T-cell (primary cell): ENCODE measurements around the gene SDHA. TPM values are rescaled to one million over a fixed set of nuclear protein-coding genes. Genes with fewer than 3 reads are reported as not detected.
"Not testable (repeated sequence)": the region's sequence is repeated elsewhere in the genome, so short reads cannot be mapped to it uniquely, and the experiment has no call there.

Source experiments
- ATAC-seq, 4 experiments: fragments of 200-7000 bp in 3 of 4; fragments of 150-1000 bp in 1 of 4; cut with Tn5 transposase; replicated peaks in 1 of 4; 1 replicate in 3 of 4; 2 replicates in 1 of 4; pipeline ENCODE4 v1.10.0; 2021; ENCODE audit warnings: moderate library complexity in 3 of 4, mild to moderate bottlenecking in 2 of 4, moderate number of reproducible peaks in 1 of 4
- CTCF ChIA-PET, 2 donors: fragments of 300-600 bp; sonication (Branson Sonifier 250); formaldehyde crosslinking; loops; one replicate each; lab custom pipeline; 2022; ENCODE audit warnings: antibody characterized with exemption in 2 of 2; lab: Charles Lee
- POLR2A ChIA-PET, 2 donors: fragments of 300-600 bp; sonication (Branson Sonifier 250); formaldehyde crosslinking; loops; one replicate each; lab custom pipeline; 2022; ENCODE audit warnings: antibody characterized with exemption in 2 of 2; lab: Charles Lee
- DNase-seq, 35 experiments: peaks; one replicate each; pipeline versions ENCODE4 v3.0.0 to v3.0.0-alpha.2; 2013 to 2023
- H3K27ac ChIP-seq: one replicate; pipeline ENCODE4 v1.5.1; 2013; ENCODE audit warnings: low read length
- H3K27me3 ChIP-seq, 2 experiments: replicated peaks in 1 of 2; 1 replicate in 1 of 2; 2 replicates in 1 of 2; pipeline versions ENCODE4 v1.6.1 to v1.7.0; 2013; ENCODE audit warnings: low read length in 1 of 2, mixed read lengths in 1 of 2; ENCODE audit not compliant: control insufficient read depth in 2 of 2, insufficient read depth in 2 of 2; ENCODE audit errors: extremely low read depth in 1 of 2
- H3K36me3 ChIP-seq, 2 donors: 1 replicate in 1 of 2; 2 replicates in 1 of 2; pipeline versions ENCODE4 v1.6.1 to v1.7.0; 2013; ENCODE audit warnings: low read length in 1 of 2; ENCODE audit not compliant: control insufficient read depth in 2 of 2, insufficient read depth in 1 of 2; ENCODE audit errors: extremely low read depth in 1 of 2
- H3K4me1 ChIP-seq, 2 experiments: 1 replicate in 1 of 2; 2 replicates in 1 of 2; pipeline versions ENCODE4 v1.6.1 to v1.7.0; 2013; ENCODE audit warnings: low read length in 2 of 2, mixed read lengths in 1 of 2; ENCODE audit not compliant: insufficient read depth in 2 of 2, control insufficient read depth in 1 of 2; ENCODE audit errors: extremely low read depth in 1 of 2
- H3K4me3 ChIP-seq, 2 donors: 1 replicate in 1 of 2; 2 replicates in 1 of 2; pipeline versions ENCODE4 v1.5.1 to v1.7.0; 2013; ENCODE audit warnings: mild to moderate bottlenecking in 2 of 2, low read length in 1 of 2, moderate library complexity in 1 of 2; ENCODE audit not compliant: control insufficient read depth in 1 of 2; ENCODE audit errors: extremely low read depth in 1 of 2
- H3K9me3 ChIP-seq: 2 replicates; pipeline ENCODE4 v1.7.0; 2013
- H3K27ac Mint-ChIP-seq, 2 donors: one replicate each; pipeline ENCODE4 v1.8.0; 2020 to 2021; ENCODE audit warnings: mild to moderate bottlenecking in 2 of 2, mixed read lengths in 2 of 2
- H3K27me3 Mint-ChIP-seq, 2 donors: one replicate each; pipeline ENCODE4 v1.8.0; 2021 to 2022; ENCODE audit warnings: mixed read lengths in 2 of 2
- H3K36me3 Mint-ChIP-seq: one replicate; pipeline ENCODE4 v1.8.0; 2021; ENCODE audit warnings: mixed read lengths
- H3K4me1 Mint-ChIP-seq, 3 donors: one replicate each; pipeline ENCODE4 v1.8.0; 2020 to 2022; ENCODE audit warnings: mixed read lengths in 3 of 3, mild to moderate bottlenecking in 1 of 3
- H3K4me3 Mint-ChIP-seq, 3 donors: one replicate each; pipeline ENCODE4 v1.8.0; 2020 to 2022; ENCODE audit warnings: mild to moderate bottlenecking in 3 of 3, mixed read lengths in 3 of 3, moderate library complexity in 3 of 3
- H3K9me3 Mint-ChIP-seq, 3 donors: one replicate each; pipeline ENCODE4 v1.8.0; 2020 to 2022; ENCODE audit warnings: mixed read lengths in 3 of 3
- whole genome bisulfite sequencing: methylation state at CpG from one replicate; pipeline ENCODE4 v1.1.5; 2013; ENCODE audit warnings: missing lambda C conversion rate; ENCODE audit not compliant: insufficient coverage; 5-methylcytosine and 5-hydroxymethylcytosine counted together
- total RNA-seq, 35 experiments: library from RNA in 6 of 35; stranded (reverse) in 6 of 35; fragments of 120-200 nt in 1 of 35; gene quantifications; one replicate each; pipeline versions ENCODE4 v1.2.1 to v1.2.4 and lab custom pipeline; 2013 to 2026

Gene SDHA
- total RNA-seq, 5 donors from 2014 or later (not counting 1 experiment from before 2014, with no cell fraction given), result 122 to 209 (median 140) TPM

DNA sequence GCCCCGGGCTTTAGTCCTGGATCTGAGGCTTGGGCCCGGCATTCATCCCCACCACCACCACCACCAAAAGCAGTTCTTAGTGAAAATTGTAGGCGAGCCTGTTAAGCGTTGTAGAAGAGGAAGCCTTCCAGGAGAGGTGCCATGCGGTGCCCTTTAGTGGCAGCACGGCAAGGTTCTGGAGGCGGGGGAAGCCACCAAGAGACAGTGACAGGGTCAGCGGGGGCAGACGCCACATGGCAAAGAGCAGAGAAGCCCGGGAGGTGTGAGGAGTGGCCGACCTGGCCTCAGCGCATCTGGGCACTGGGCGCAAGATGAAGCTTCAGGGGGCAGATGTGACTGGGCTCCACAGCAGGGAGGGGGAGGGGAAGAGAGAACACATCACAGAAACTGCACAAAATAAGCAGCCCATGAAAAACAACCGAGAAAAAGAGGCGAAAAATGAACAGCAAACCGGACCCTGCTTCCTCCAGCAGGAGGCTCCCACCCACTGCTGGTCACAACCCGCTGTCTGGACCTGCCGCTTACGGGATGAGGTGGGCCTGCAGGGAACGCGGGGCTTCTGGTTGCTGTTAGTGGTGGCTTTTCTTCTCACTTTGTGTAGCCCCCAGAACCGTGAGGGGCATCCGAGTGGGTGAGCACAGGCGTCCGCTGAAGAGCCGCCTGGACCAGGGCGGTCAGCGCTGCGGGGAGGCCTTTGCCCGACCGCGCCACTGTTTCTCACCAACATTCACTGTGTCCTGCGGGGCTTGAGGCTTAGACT lies 22.5 kb upstream of the SDHA start:
- POLR2A ChIA-PET, result interaction anchor here in 1 of 2 donors (0.5 kb wide), 1 partner anchor 1178 kb away, joined by 3 read pairs; no protein-coding TSS in a partner anchor
- H3K36me3 Mint-ChIP-seq, result no peaks in the 10 kb centered on the region
- H3K4me1 Mint-ChIP-seq, result no peaks in the 10 kb centered on the region
- Histone ChIP-seq H3K9me3 (no peaks in the 10 kb centered on the region), H3K36me3 (no peaks in the 10 kb centered on the region), H3K27ac (no peak overlapping the region), H3K4me1 (peaks cover 0 to 8% of the 10 kb centered on the region in 2 experiments), H3K27me3 (peaks cover 0 to 33% of the 10 kb centered on the region in 2 experiments), H3K4me3 (no peak overlapping the region)
- no peaks in the 10 kb centered on the region for H3K9me3 Mint-ChIP-seq
- DNase-seq (no peak), ATAC-seq (no peak)
- no peak overlapping the region for H3K4me3 Mint-ChIP-seq
- CTCF ChIA-PET, result no interaction called here
- WGBS, result 77% methylated on average over 22 of the region's 33 CpGs
- H3K27me3 Mint-ChIP-seq, result peaks cover 0 to 8% of the 10 kb centered on the region in 2 donors
- H3K27ac Mint-ChIP-seq, result no peak overlapping the region

DNA sequence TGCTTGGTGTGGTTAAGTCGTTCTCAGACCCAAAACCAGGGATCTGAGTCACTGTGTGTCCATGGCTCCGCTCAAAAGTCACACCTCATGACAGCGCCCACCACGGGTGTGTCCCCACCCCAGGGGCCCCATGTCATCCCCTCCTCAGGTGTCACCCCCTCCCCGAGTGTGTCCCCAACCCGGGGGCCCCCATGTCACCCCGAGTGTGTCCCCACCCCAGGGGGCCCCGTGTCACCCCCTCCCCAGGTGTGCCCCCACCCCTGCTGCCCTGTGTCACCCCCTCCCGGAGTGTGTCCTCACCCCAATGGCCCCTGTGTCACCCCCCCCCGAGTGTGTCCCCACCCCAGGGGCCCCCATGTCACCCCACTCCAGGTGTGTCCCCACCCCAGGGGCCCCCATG lies 21.8 kb upstream of the SDHA start:
- ChIA-PET CTCF (no interaction called here), POLR2A (no interaction called here)
- Mint-ChIP-seq H3K9me3 (no peaks in the 10 kb centered on the region), H3K4me3 (no peak overlapping the region), H3K27me3 (peaks cover 0 to 8% of the 10 kb centered on the region in 2 donors), H3K27ac (no peak overlapping the region), H3K4me1 (peaks cover 0 to 1% (median 0%) of the 10 kb centered on the region in 3 donors), H3K36me3 (no peaks in the 10 kb centered on the region)
- DNase-seq, result no peak
- H3K36me3 ChIP-seq, result no peaks in the 10 kb centered on the region
- no peak overlapping the region for H3K27ac ChIP-seq
- H3K4me1 ChIP-seq, result peaks cover 0 to 2% of the 10 kb centered on the region in 2 experiments
- H3K4me3 ChIP-seq, result no peak overlapping the region
- peaks cover 0 to 26% of the 10 kb centered on the region in 2 experiments for H3K27me3 ChIP-seq
- peak in 1 of 4 experiments; percentile 24 for ATAC-seq
- no peaks in the 10 kb centered on the region for H3K9me3 ChIP-seq
- WGBS, result 88% methylated on average over 3 of the region's 10 CpGs

DNA sequence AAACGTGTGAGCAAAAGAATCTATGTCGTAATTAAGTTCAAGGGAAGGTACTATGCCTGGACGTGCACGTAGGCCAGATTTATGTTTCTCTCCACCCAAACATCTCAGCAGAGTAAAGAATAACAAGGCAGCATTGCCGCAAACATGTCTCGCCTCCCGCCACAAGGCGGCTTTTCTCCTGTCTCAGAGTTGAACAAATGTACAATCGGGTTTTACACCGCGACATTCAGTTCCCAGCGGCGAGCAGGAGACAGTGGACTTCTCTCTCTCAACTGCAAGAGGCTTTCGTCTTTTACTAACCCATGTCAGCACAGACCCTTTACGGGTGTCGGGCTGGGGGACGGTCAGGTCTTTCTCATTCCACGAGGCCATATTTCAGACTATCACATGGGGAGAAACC lies 21.1 kb upstream of the SDHA start:
- ATAC-seq, H3K4me1 Mint-ChIP-seq, H3K27ac Mint-ChIP-seq, H3K27me3 Mint-ChIP-seq, H3K27ac ChIP-seq, H3K9me3 ChIP-seq, H3K9me3 Mint-ChIP-seq, H3K4me1 ChIP-seq, H3K4me3 ChIP-seq, CTCF ChIA-PET, H3K4me3 Mint-ChIP-seq, DNase-seq, H3K36me3 ChIP-seq, POLR2A ChIA-PET, H3K36me3 Mint-ChIP-seq: not testable (repeated sequence)
- H3K27me3 ChIP-seq, result peaks cover 0 to 21% of the 10 kb centered on the region in 2 experiments
- WGBS, result 80% methylated on average over 9 of the region's 18 CpGs

DNA sequence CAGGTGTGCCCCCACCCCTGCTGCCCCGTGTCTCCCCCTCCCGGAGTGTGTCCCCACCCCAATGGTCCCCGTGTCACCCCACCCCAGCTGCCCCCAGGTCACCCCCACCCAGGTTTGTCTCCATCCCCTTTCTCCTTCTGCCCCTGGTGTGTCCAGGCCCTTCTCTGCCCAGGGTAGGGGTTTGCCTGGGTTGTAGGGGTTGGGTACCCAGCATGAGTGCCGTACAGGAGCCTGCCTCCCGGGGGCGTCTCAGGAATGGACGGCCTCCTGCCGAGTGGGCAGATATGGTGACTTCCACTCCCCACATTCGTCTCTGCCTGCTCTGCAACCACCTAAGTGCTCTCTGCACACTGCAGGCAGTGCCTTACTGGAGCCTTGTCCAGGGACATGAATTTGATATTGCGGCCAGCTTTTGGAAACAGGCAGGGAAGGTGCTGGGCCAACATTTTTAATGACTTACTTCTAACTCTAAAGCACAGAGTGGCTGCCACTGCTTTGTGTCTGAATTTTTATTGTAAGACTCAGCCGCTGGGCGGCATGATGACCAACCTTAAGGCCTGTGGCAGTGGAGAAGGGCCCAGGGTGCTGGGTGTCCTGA lies 20.1 kb upstream of the SDHA start:
- ATAC-seq (no peak), DNase-seq (no peak)
- Mint-ChIP-seq H3K9me3 (no peaks in the 10 kb centered on the region), H3K27me3 (no peaks in the 10 kb centered on the region), H3K36me3 (peaks cover 12% of the 10 kb centered on the region), H3K4me1 (peaks cover 0 to 10% (median 1%) of the 10 kb centered on the region in 3 donors), H3K27ac (no peak overlapping the region), H3K4me3 (no peak overlapping the region)
- Histone ChIP-seq H3K27ac (no peak overlapping the region), H3K4me3 (no peak overlapping the region), H3K9me3 (no peaks in the 10 kb centered on the region), H3K36me3 (peaks cover 0 to 3% of the 10 kb centered on the region in 2 donors), H3K27me3 (peaks cover 0 to 12% of the 10 kb centered on the region in 2 experiments), H3K4me1 (no peaks in the 10 kb centered on the region)
- CTCF ChIA-PET, result no interaction called here
- POLR2A ChIA-PET, result no interaction called here
- WGBS, result 87% methylated on average over 6 of the region's 12 CpGs

DNA sequence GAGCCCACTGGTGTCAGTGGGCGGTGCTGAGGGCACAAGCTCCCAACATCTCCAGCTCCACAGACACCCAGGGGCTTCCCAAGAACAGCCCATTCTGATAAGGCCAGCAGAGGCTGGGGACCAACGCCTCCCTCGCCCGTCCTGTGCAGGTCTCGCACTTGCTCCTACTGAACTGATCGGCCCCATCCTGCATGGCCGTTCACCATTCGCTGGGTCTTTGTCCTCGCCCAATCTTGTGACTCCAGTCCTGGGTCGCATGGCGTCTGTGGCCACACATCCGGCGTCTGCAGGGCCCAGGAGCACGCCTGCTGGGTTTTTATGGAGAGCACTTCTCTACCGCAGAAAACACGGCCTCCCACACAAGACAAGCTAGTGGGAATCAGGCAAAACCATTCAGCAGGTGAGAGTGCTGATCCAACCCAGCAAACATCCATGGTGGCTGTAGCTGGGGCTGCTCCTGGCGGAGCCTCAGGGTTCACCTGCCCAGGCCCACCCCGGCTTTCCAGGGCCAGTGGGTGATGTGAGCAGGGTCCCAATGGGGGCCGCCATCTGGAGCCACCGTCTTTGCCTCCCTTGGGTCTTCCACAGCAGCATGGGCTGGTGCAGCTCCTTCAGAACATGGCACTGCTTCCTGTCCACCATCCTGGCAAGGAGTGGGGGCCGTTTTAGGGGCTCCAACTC lies 19.5 kb upstream of the SDHA start:
- peaks cover 13% of the 10 kb centered on the region for H3K36me3 Mint-ChIP-seq
- H3K36me3 ChIP-seq, result peaks cover 5 to 8% of the 10 kb centered on the region in 2 donors
- no peaks in the 10 kb centered on the region for H3K27me3 Mint-ChIP-seq
- H3K4me3 Mint-ChIP-seq, result no peak overlapping the region
- ChIA-PET CTCF (no interaction called here), POLR2A (no interaction called here)
- H3K9me3 Mint-ChIP-seq, result no peaks in the 10 kb centered on the region
- H3K27me3 ChIP-seq, result peaks cover 0 to 6% of the 10 kb centered on the region in 2 experiments
- ATAC-seq, result no peak
- WGBS, result 98% methylated on average over 19 of the region's 21 CpGs
- no peak overlapping the region for H3K4me3 ChIP-seq
- no peak overlapping the region for H3K27ac ChIP-seq
- DNase-seq, result no peak
- H3K4me1 ChIP-seq, result no peaks in the 10 kb centered on the region
- H3K27ac Mint-ChIP-seq, result no peak overlapping the region
- H3K9me3 ChIP-seq, result no peaks in the 10 kb centered on the region
- H3K4me1 Mint-ChIP-seq, result peaks cover 0 to 10% (median 1%) of the 10 kb centered on the region in 3 donors

DNA sequence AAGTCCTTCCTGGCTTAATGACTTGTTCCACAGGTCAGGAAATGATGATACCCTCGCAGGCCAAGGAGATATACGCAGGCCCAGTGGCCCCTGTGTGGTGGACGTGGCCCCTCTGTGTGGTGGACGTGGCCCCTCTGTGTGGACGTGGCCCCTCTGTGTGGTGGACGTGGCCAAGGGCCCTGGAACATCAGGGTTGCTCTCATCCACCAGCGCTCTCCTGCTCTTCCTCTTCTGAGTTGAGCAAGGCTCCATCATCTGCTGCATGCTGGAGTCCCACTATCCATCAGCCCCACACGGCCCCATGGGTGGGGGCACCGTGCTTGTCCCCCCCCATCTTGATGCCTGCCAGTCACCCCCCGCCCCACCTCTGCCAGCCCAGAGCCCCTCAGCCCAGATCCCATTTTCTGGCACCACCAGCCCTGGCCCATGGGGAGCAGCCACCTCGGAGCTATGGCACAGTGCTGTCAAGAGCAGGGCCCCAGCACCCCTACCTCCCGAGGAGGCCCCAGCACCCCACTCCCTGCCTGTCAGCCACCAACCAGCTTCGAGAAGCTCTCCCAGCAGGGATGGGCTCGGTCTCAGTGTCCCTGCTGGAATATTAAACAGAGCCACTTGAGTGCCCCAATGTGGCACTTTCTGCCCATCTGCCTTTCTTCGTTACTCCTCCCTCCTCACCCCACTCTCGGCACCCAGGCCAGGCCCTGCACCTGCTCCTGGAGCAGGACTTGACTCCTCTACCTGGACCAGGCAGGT lies 18.7 kb upstream of the SDHA start:
- 94% methylated on average over 15 of the region's 16 CpGs for WGBS
- Histone ChIP-seq H3K27me3 (peaks cover 0 to 4% of the 10 kb centered on the region in 2 experiments), H3K4me1 (no peaks in the 10 kb centered on the region), H3K9me3 (no peaks in the 10 kb centered on the region), H3K27ac (no peak overlapping the region), H3K36me3 (peaks cover 5 to 15% of the 10 kb centered on the region in 2 donors), H3K4me3 (no peak overlapping the region)
- POLR2A ChIA-PET, result no interaction called here
- no peaks in the 10 kb centered on the region for H3K9me3 Mint-ChIP-seq
- H3K4me1 Mint-ChIP-seq, result peaks cover 0 to 10% (median 1%) of the 10 kb centered on the region in 3 donors
- H3K4me3 Mint-ChIP-seq, result no peak overlapping the region
- CTCF ChIA-PET, result no interaction called here
- no peak overlapping the region for H3K27ac Mint-ChIP-seq
- no peaks in the 10 kb centered on the region for H3K27me3 Mint-ChIP-seq
- peaks cover 16% of the 10 kb centered on the region for H3K36me3 Mint-ChIP-seq
- DNase-seq, result no peak
- ATAC-seq, result no peak
